Prostate gland (tissue), 2 donors: Measurements from ENCODE around the gene LIMK1. TPM values are rescaled to one million over a fixed set of nuclear protein-coding genes. Genes with fewer than 3 reads are reported as not detected.

ENCODE experiments used
- DNase-seq: peaks from one replicate; pipeline ENCODE4 v3.0.0-alpha.2; 2019; ENCODE audit warnings: low spot score
- H3K27ac ChIP-seq, 2 donors: fragments of 200-600 bp; sonication (generic); 2 replicates each; pipeline ENCODE4 v1.5.1; 2017 to 2019
- H3K27me3 ChIP-seq: fragments of 200-600 bp; sonication (generic); replicated peaks from 2 replicates; pipeline ENCODE4 v1.5.1; 2019; ENCODE audit not compliant: insufficient read depth
- H3K36me3 ChIP-seq, 2 donors: fragments of 200-600 bp; sonication (generic); 1 replicate in 1 of 2; 2 replicates in 1 of 2; pipeline versions ENCODE4 v1.5.1 to v1.8.1; 2017 to 2019
- H3K4me1 ChIP-seq: fragments of 200-600 bp; sonication (generic); replicated peaks from 2 replicates; pipeline ENCODE4 v1.5.1; 2019
- H3K4me3 ChIP-seq, 2 donors: fragments of 200-600 bp; sonication (generic); 2 replicates each; pipeline ENCODE4 v1.5.1; 2017 to 2019
- H3K9me3 ChIP-seq: fragments of 200-600 bp; sonication (generic); 2 replicates; pipeline ENCODE4 v1.5.1; 2017
- POLR2A ChIP-seq: fragments of 450-650 bp; IDR thresholded peaks from one replicate; pipeline ENCODE4 v1.6.1; 2016; ENCODE audit warnings: antibody characterized with exemption, mild to moderate bottlenecking
- POLR2AphosphoS5 ChIP-seq: sonication (generic); formaldehyde crosslinking; IDR thresholded peaks from one replicate; pipeline ENCODE4 v1.6.1; 2017; ENCODE audit warnings: antibody characterized with exemption
- WGBS: methylation state at CpG from one replicate; pipeline ENCODE4 v1.1.5; 2018; 5-methylcytosine and 5-hydroxymethylcytosine counted together
- intact Hi-C: fragments of 100-400 bp; cut with DNase I; formaldehyde crosslinking; loops from one replicate; pipeline ENCODE4 v1.14.2; 2022
- total RNA-seq, 2 donors: library from RNA; depleted of rRNA; stranded (reverse); fragments of >200 nt; gene quantifications; one replicate each; pipeline ENCODE4 v1.1.0, GENCODE V29; 2016
- TF ChIP-seq, protein P1 (sequence below), 4 experiments: fragments of 200-600 bp in 2 of 4; fragments of 450-650 bp in 2 of 4; sonication (generic) in 2 of 4; IDR thresholded peaks; 1 replicate in 3 of 4; 2 replicates in 1 of 4; pipeline ENCODE4 v1.5.1; 2016 to 2019; ENCODE audit warnings: antibody characterized with exemption in 4 of 4, mild to moderate bottlenecking in 2 of 4, moderate library complexity in 2 of 4

The LIMK1 gene
- total RNA-seq, 2 donors from 2014 or later = 12.8 to 41.2 TPM

GRCh38 chr7:74051193-74051592 is 32.4 kb upstream of the LIMK1 start:
- no peak for DNase-seq

DNA sequence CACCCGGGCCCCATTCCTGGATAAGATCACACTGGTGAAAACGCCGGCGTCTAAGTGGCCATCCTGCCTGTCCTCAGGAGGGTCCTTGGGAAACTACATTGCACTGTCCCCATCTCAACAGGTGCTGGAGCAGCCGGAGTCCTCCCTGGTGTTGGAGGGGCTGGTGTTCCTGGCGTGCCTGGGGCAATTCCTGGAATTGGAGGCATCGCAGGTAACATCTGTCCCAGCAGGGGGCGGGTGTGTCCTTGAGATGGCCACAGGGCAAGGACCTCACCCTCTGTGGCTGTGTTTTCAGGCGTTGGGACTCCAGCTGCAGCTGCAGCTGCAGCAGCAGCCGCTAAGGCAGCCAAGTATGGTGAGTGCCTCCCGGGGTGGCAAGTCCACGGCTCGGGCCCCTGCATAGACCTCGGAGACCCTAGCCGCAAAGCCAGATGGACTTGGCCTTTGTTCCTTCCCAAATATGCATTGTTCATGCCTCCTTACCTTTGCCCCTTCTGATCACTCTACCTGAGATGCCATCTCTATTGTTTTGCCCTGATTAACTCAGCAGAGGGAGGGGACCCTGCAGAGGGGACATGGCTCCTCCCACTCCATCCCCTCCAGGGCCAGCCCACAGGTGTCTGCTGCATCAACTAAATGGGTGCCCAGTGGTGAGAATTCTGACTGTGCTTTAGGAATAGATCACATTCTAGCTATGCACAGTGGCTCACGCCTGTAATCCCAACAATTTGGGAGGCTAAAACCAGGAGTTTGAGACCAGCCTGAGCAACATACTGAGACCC is 31.8 kb upstream of the LIMK1 start:
- Histone ChIP-seq H3K27me3 (no peaks in the 10 kb centered on the region), H3K4me1 (no peaks in the 10 kb centered on the region), H3K9me3 (no peaks in the 10 kb centered on the region), H3K4me3 (no peak overlapping the region), H3K27ac (no peak overlapping the region), H3K36me3 (no peaks in the 10 kb centered on the region)
- TF ChIP-seq POLR2A (no peak), POLR2AphosphoS5 (no peak)
- TF ChIP-seq, protein P1, sequence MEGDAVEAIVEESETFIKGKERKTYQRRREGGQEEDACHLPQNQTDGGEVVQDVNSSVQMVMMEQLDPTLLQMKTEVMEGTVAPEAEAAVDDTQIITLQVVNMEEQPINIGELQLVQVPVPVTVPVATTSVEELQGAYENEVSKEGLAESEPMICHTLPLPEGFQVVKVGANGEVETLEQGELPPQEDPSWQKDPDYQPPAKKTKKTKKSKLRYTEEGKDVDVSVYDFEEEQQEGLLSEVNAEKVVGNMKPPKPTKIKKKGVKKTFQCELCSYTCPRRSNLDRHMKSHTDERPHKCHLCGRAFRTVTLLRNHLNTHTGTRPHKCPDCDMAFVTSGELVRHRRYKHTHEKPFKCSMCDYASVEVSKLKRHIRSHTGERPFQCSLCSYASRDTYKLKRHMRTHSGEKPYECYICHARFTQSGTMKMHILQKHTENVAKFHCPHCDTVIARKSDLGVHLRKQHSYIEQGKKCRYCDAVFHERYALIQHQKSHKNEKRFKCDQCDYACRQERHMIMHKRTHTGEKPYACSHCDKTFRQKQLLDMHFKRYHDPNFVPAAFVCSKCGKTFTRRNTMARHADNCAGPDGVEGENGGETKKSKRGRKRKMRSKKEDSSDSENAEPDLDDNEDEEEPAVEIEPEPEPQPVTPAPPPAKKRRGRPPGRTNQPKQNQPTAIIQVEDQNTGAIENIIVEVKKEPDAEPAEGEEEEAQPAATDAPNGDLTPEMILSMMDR (IDR thresholded peaks at IDR 0.05) = peak in 1 of 4 experiments; percentile 13
- intact Hi-C loops = no loop called here
- no peak for DNase-seq
- WGBS = 69% methylated on average over 16 of the region's 16 CpGs

More at GRCh38 chr7:74051193-74051592, 32.4 kb upstream of the LIMK1 start:
- TF ChIP-seq POLR2AphosphoS5 = no peak
- no peak for TF ChIP-seq POLR2A
- TF ChIP-seq, protein P1 (IDR thresholded peaks at IDR 0.05) = no peak
- Histone ChIP-seq H3K4me3 (no peak overlapping the region), H3K27me3 (no peaks in the 10 kb centered on the region), H3K4me1 (no peaks in the 10 kb centered on the region), H3K36me3 (no peaks in the 10 kb centered on the region), H3K9me3 (no peaks in the 10 kb centered on the region), H3K27ac (no peak overlapping the region)
- 41% methylated on average over 9 of the region's 10 CpGs for WGBS
- intact Hi-C loops = no loop called here

DNA sequence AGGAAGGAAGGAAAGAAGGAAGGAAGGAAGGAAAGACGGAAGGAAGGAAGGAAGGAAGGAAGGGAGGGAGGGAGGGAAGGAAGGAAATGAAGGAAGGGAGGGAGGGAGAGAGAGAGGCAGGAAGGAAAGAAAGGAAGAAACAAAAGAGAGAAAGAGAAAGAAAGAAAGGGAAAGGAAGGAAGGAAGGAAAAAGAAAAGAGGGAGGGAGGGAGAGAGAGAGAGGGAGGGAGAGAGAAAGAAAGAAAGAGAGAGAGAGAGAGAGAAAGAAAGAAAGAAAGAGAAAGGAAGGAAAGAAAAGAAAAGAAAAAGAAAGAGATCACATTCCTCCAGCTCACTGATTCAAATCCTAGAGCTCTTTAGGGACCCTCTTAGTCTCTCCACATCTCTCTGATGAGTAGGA is 31.0 kb upstream of the LIMK1 start:
- H3K27me3 ChIP-seq = no peaks in the 10 kb centered on the region
- WGBS = 78% methylated on average over 1 of the region's 1 CpG
- H3K4me3 ChIP-seq = no peak overlapping the region
- no peak for DNase-seq
- no peaks in the 10 kb centered on the region for H3K4me1 ChIP-seq
- H3K36me3 ChIP-seq = no peaks in the 10 kb centered on the region
- intact Hi-C loops = no loop called here
- no peaks in the 10 kb centered on the region for H3K9me3 ChIP-seq
- H3K27ac ChIP-seq = no peak overlapping the region
- TF ChIP-seq POLR2A (no peak), POLR2AphosphoS5 (no peak)
- TF ChIP-seq, protein P1 (IDR thresholded peaks at IDR 0.05) = no peak

- Histone ChIP-seq H3K4me3 (no peak overlapping the region), H3K9me3 (no peaks in the 10 kb centered on the region), H3K36me3 (no peaks in the 10 kb centered on the region), H3K4me1 (no peaks in the 10 kb centered on the region), H3K27ac (no peak overlapping the region), H3K27me3 (no peaks in the 10 kb centered on the region)
- 92% methylated on average over 3 of the region's 3 CpGs for WGBS
- DNase-seq = no peak
- TF ChIP-seq POLR2AphosphoS5 = no peak
- TF ChIP-seq POLR2A = no peak
- TF ChIP-seq, protein P1 (IDR thresholded peaks at IDR 0.05) = no peak
- intact Hi-C loops = no loop called here
Measured at GRCh38 chr7:74053589-74054186, 29.9 kb upstream of the LIMK1 start.
